Suprapubic skin (tissue), 4 donors: ENCODE measurements around the gene ZP4. TPM values are rescaled to one million over a fixed set of nuclear protein-coding genes. Genes with fewer than 3 reads are reported as not detected.

ENCODE experiments used
- DNase-seq, 2 donors: peaks; one replicate each; pipeline ENCODE4 v3.0.0-alpha.2; 2019; ENCODE audit warnings: low spot score in 2 of 2
- H3K27ac ChIP-seq: fragments of 200-600 bp; sonication (generic); one replicate; pipeline ENCODE4 v1.5.1; 2019
- H3K27me3 ChIP-seq: fragments of 200-600 bp; sonication (generic); one replicate; pipeline ENCODE4 v1.5.1; 2019
- H3K36me3 ChIP-seq: fragments of 200-600 bp; sonication (generic); one replicate; pipeline ENCODE4 v1.5.1; 2019
- H3K4me1 ChIP-seq: fragments of 200-600 bp; sonication (generic); one replicate; pipeline ENCODE4 v1.5.1; 2019
- H3K4me3 ChIP-seq: fragments of 200-600 bp; sonication (generic); one replicate; pipeline ENCODE4 v1.5.1; 2019; ENCODE audit warnings: mild to moderate bottlenecking
- H3K9me3 ChIP-seq: fragments of 200-600 bp; sonication (generic); one replicate; pipeline ENCODE4 v1.5.1; 2019
- CTCF ChIP-seq, 2 donors: fragments of 200-600 bp in 1 of 2; fragments of 450-650 bp in 1 of 2; sonication (generic) in 1 of 2; IDR thresholded peaks; one replicate each; pipeline ENCODE4 v1.5.1; 2016 to 2019; ENCODE audit warnings: antibody characterized with exemption in 2 of 2, mild to moderate bottlenecking in 1 of 2, moderate library complexity in 1 of 2
- EP300 ChIP-seq: sonication (generic); formaldehyde crosslinking; IDR thresholded peaks from one replicate; pipeline ENCODE4 v1.6.1; 2017; ENCODE audit warnings: antibody characterized with exemption
- POLR2A ChIP-seq, 2 donors: fragments of 450-650 bp; IDR thresholded peaks; one replicate each; pipeline ENCODE4 v1.6.1; 2017; ENCODE audit warnings: antibody characterized with exemption in 2 of 2, mild to moderate bottlenecking in 2 of 2, moderate library complexity in 2 of 2
- POLR2AphosphoS5 ChIP-seq, 3 donors: sonication (generic); formaldehyde crosslinking; IDR thresholded peaks; one replicate each; pipeline ENCODE4 v1.6.1; 2017; ENCODE audit warnings: antibody characterized with exemption in 3 of 3
- WGBS: methylation state at CpG from one replicate; pipeline ENCODE4 v1.1.5; 2018; 5-methylcytosine and 5-hydroxymethylcytosine counted together
- total RNA-seq, 4 donors: library from RNA; depleted of rRNA; stranded (reverse); fragments of >200 nt; gene quantifications; one replicate each; pipeline ENCODE4 v1.1.0, GENCODE V29; 2016

The ZP4 gene
- not detected for total RNA-seq

- no peaks in the 10 kb centered on the region for H3K27me3 ChIP-seq
- no peaks in the 10 kb centered on the region for H3K9me3 ChIP-seq
- H3K4me3 ChIP-seq: no peak within 1 kb of the TSS
- H3K27ac ChIP-seq: no peak within 1 kb of the TSS
- 77% methylated on average over 2 of the region's 2 CpGs for WGBS
- H3K36me3 ChIP-seq: no peaks in the 10 kb centered on the region
- TF ChIP-seq POLR2A (IDR thresholded peaks at IDR 0.05) (no peak), CTCF (IDR thresholded peaks at IDR 0.05) (no peak), EP300 (no peak), POLR2AphosphoS5 (IDR thresholded peaks at IDR 0.05) (no peak)
- H3K4me1 ChIP-seq: no peaks in the 10 kb centered on the region
- no peak for DNase-seq
Measured at GRCh38 chr1:237890822-237891221, at the start of gene ZP4. TSS of gene ZP4 (minus strand) at chr1:237890922. CDS start at chr1:237890635, 287 bp downstream.

GRCh38 chr1:237938553-237938952 lies 47.8 kb upstream of the ZP4 start:
- Histone ChIP-seq H3K4me3 (no peak overlapping the region), H3K4me1 (no peaks in the 10 kb centered on the region), H3K27me3 (no peaks in the 10 kb centered on the region), H3K27ac (no peak overlapping the region), H3K9me3 (no peaks in the 10 kb centered on the region), H3K36me3 (no peaks in the 10 kb centered on the region)
- no peak for TF ChIP-seq POLR2A (IDR thresholded peaks at IDR 0.05)
- no peak for TF ChIP-seq CTCF (IDR thresholded peaks at IDR 0.05)
- no peak for TF ChIP-seq EP300
- no peak for TF ChIP-seq POLR2AphosphoS5 (IDR thresholded peaks at IDR 0.05)
- no peak for DNase-seq
- WGBS: 75% methylated on average over 8 of the region's 8 CpGs

- TF ChIP-seq CTCF (IDR thresholded peaks at IDR 0.05) (no peak), EP300 (no peak), POLR2AphosphoS5 (IDR thresholded peaks at IDR 0.05) (no peak), POLR2A (IDR thresholded peaks at IDR 0.05) (no peak)
- Histone ChIP-seq H3K27ac (no peak overlapping the region), H3K27me3 (no peaks in the 10 kb centered on the region), H3K4me1 (no peaks in the 10 kb centered on the region), H3K4me3 (no peak overlapping the region), H3K36me3 (no peaks in the 10 kb centered on the region), H3K9me3 (no peaks in the 10 kb centered on the region)
- 91% methylated on average over 5 of the region's 5 CpGs for WGBS
- no peak for DNase-seq
Measured at GRCh38 chr1:237938068-237938467, 47.3 kb upstream of the ZP4 start.

- Histone ChIP-seq H3K36me3 (no peaks in the 10 kb centered on the region), H3K27me3 (no peaks in the 10 kb centered on the region), H3K9me3 (no peaks in the 10 kb centered on the region), H3K4me3 (no peak overlapping the region), H3K4me1 (no peaks in the 10 kb centered on the region), H3K27ac (no peak overlapping the region)
- WGBS: 81% methylated on average over 3 of the region's 3 CpGs
- DNase-seq: no peak
- no peak for TF ChIP-seq CTCF (IDR thresholded peaks at IDR 0.05)
- no peak for TF ChIP-seq EP300
- TF ChIP-seq POLR2A (IDR thresholded peaks at IDR 0.05): no peak
- TF ChIP-seq POLR2AphosphoS5 (IDR thresholded peaks at IDR 0.05): no peak
Measured at GRCh38 chr1:237932816-237933215, 42.1 kb upstream of the ZP4 start.

DNA sequence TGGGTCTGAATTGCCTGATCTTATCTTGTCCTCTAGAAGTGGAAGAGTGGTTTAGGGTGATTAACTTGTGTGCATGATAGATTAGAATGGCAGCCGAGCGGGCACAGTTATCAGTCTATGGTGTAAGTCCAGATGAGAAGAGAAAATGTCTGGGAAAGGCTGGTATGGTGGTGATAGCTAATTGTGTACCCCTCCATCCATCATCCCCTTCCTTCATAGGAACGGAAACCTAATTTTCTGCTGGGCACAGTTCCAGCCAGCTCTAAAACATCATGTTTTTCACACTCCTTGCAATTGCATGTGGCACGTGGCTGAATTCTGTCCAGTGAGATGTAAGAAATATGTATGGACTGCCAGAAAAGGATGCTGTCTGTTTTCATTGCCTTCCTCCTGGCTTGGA lies 40.9 kb upstream of the ZP4 start:
- no peaks in the 10 kb centered on the region for H3K4me1 ChIP-seq
- H3K36me3 ChIP-seq: no peaks in the 10 kb centered on the region
- no peak for DNase-seq
- no peaks in the 10 kb centered on the region for H3K9me3 ChIP-seq
- no peak overlapping the region for H3K4me3 ChIP-seq
- H3K27me3 ChIP-seq: no peaks in the 10 kb centered on the region
- TF ChIP-seq POLR2AphosphoS5 (IDR thresholded peaks at IDR 0.05): no peak
- no peak for TF ChIP-seq EP300
- TF ChIP-seq POLR2A (IDR thresholded peaks at IDR 0.05): no peak
- no peak for TF ChIP-seq CTCF (IDR thresholded peaks at IDR 0.05)
- 58% methylated on average over 4 of the region's 4 CpGs for WGBS
- H3K27ac ChIP-seq: no peak overlapping the region
